ENCODE results near the gene ESYT2.

The ESYT2 gene

DNA sequence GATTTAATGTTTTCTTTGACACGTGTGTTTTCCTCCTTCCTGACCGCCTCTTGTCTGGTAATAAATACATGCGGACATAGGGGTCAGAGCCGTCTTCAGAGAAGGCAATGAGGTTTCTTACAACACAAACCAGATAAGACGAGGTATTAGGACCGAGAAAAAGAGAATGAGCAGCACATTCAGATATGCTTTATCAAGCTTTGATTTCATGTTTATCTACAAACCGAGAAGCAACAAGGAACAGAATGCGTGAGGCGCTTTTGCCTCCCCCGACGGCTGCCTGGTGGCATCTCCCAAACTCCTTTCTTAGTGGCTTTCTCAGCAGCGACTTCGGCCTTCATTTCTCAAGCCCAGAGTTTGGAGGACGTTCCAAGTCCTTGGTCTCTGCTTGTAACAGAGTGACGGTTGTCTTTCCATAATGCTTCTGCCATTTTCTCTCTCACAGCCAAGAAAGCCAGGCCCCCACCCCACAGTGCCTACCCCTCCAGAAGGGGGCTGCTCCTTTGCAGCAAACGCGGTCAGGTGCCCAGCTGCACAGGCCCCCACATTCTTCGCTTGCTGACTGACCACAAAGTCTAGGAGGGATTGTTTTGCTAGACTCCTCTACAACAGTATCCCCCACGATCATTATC lies 92.1 kb downstream of the ESYT2 start:
- DNase-seq (ENCODE audit: extremely low spot score), result no peak
- ChIA-PET CTCF (interaction anchor here (1.0 to 1.2 kb wide), 2 partner anchors 13 to 16 kb away, joined by 4 read pairs; no protein-coding TSS in a partner anchor), POLR2A (interaction anchor here (0.6 kb wide), 1 partner anchor 11 kb away, joined by 3 read pairs; no protein-coding TSS in a partner anchor)
- TF ChIP-seq, protein P1, sequence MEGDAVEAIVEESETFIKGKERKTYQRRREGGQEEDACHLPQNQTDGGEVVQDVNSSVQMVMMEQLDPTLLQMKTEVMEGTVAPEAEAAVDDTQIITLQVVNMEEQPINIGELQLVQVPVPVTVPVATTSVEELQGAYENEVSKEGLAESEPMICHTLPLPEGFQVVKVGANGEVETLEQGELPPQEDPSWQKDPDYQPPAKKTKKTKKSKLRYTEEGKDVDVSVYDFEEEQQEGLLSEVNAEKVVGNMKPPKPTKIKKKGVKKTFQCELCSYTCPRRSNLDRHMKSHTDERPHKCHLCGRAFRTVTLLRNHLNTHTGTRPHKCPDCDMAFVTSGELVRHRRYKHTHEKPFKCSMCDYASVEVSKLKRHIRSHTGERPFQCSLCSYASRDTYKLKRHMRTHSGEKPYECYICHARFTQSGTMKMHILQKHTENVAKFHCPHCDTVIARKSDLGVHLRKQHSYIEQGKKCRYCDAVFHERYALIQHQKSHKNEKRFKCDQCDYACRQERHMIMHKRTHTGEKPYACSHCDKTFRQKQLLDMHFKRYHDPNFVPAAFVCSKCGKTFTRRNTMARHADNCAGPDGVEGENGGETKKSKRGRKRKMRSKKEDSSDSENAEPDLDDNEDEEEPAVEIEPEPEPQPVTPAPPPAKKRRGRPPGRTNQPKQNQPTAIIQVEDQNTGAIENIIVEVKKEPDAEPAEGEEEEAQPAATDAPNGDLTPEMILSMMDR (IDR thresholded peaks at IDR 0.05; ENCODE audit: control extremely low read depth, extremely low read depth, low read depth, missing control alignments), result no peak

DNA sequence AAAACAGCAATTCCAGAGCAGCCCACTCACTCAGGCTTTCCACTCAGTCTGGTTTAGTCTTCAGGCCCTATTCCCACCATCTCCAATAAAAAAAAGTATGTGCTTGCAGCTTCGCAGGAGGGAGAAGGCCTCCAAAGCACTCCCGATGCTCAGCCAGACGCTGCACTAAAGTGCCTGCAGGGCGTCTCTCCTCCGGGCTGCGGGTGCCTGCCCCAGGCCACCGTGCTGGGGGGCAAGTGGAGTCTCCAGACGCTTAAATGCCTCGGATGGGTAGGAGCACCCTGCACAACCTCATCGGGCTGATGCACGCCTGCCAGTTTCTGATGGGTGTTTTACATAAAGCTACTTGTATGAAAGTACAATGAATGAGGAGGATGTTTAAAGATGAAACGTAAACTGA lies 93.4 kb downstream of the ESYT2 start:
- TF ChIP-seq, protein P1 (IDR thresholded peaks at IDR 0.05; ENCODE audit: control extremely low read depth, extremely low read depth, low read depth, missing control alignments), result no peak
- CTCF ChIA-PET, result interaction anchor here (1.2 kb wide), 1 partner anchor 17 kb away, joined by 4 read pairs; no protein-coding TSS in a partner anchor
- DNase-seq (ENCODE audit: extremely low spot score), result no peak
- POLR2A ChIA-PET, result no interaction called here

DNA sequence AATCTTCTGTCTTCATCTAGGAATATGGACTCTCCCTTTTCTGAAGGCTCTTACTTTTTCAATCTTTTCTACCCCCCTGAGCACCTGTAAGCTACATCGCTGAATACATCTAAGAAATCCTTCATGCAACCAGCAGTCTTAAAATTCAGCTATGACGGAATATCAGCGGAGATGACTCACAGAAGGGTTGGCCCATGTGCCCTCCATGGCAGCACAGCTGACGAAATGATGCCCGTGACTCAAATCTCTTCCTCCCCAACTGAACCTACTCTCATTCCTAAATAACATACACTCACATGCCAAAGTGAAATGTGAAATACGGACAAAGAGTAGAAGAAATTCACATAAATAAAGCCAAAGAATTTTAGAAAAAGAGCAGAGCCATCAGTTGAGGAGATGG lies 94.4 kb downstream of the ESYT2 start:
- CTCF ChIA-PET, result no interaction called here
- TF ChIP-seq, protein P1 (IDR thresholded peaks at IDR 0.05; ENCODE audit: control extremely low read depth, extremely low read depth, low read depth, missing control alignments), result no peak
- no peak for DNase-seq (ENCODE audit: extremely low spot score)
- POLR2A ChIA-PET, result interaction anchor here (0.5 kb wide), 1 partner anchor 18 kb away, joined by 5 read pairs; no protein-coding TSS in a partner anchor

DNA sequence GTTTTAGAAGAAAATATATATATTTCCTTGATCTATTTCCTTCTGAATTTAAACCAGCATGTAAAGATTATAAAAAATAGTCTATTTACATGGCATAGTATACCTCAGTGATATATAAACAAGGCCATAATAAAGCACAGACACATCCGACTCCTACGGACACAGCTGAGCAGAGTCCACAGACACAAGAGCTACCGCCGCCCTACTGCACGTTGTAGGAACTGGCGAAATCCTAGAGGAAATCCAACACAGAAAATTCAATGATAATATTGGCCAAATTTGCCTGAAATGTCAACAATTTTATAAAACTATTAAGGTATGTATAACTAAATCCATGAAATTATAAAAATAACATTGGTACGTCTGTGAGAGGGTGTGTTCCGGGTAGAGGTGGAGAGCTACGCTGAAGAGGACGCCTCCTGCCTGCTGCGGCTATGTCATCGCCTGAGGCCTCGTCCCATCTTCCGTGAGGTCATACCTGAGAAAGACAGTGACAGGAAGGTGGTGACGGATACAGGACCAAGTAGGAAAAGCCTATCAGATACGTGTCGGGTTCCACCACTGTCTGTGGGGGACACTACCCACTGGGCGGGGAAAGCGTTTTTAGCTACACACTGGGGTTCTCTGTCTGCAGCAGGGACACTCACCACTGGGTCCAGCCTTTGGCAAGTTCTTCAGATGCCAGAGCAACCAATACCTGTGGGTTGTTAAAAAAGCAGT lies 95.4 kb downstream of the ESYT2 start:
- DNase-seq (ENCODE audit: extremely low spot score), result no peak
- ChIA-PET POLR2A (interaction anchor here (0.5 kb wide), 1 partner anchor 19 kb away, joined by 5 read pairs; no protein-coding TSS in a partner anchor), CTCF (interaction anchor here (1.0 to 2.4 kb wide), 5 partner anchors 9 to 31 kb away, joined by 3 to 8 read pairs (median 5); no protein-coding TSS in a partner anchor)
- TF ChIP-seq, protein P1 (IDR thresholded peaks at IDR 0.05; ENCODE audit: control extremely low read depth, extremely low read depth, low read depth, missing control alignments), result no peak

DNA sequence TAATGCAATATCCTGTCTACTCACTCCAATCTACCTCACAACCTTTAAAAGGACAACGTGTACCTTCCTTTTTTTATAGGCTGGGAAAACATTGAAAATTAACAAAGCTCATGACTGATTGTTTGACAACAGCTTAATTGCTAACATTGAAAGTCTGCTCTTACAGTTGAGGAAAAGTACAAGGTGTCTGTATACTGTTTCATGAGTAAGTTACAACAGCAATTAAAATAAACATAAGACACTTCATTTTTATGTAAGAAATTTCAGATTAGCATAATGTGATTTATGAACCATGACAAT lies 96.1 kb downstream of the ESYT2 start:
- CTCF ChIA-PET, result interaction anchor here (1.0 to 2.4 kb wide), 7 partner anchors 9 to 227 kb away, joined by 3 to 8 read pairs (median 3); no protein-coding TSS in a partner anchor
- TF ChIP-seq, protein P1 (IDR thresholded peaks at IDR 0.05; ENCODE audit: control extremely low read depth, extremely low read depth, low read depth, missing control alignments), result no peak

DNA sequence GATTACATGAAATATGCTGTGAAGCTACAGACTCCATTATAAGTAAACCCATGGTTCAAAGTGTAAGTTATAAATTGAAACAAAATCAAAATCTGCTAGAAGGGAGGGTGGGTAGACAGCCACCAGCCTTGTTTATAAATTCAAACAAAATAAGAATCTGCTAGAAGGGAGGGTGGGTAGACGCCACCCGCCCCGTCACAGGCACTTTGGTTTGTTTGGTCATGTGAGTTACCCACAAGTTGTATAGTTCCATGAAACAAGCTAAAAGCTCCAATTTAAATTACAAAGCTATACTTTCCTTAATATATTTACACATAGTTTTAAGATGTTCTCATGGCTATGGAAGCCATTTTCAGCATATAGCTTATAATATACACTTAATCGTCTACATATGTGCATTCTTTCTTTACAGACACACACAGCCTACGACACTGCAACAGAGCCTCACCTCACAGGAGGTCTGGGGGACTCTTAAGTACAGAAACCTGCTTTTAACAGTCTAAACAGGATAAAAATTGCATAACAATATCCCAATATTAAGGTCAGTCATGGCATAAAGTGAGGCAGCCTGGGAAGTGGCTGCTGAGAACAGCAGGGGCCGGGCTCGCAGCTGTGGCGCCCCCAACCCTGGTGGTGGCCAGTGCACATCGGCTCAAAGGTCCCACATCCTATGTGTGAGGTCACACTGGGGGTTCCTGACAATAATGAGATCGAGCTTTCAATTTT lies 96.7 kb downstream of the ESYT2 start:
- TF ChIP-seq, protein P1 (IDR thresholded peaks at IDR 0.05; ENCODE audit: control extremely low read depth, extremely low read depth, low read depth, missing control alignments), result no peak
- no peak for DNase-seq (ENCODE audit: extremely low spot score)
- CTCF ChIA-PET, result interaction anchor here (1.0 to 2.4 kb wide), 7 partner anchors 10 to 228 kb away, joined by 3 to 8 read pairs (median 3); no protein-coding TSS in a partner anchor
- POLR2A ChIA-PET, result no interaction called here

More for the DNA sequence above, 96.1 kb downstream of the ESYT2 start:
- no peak for DNase-seq (ENCODE audit: extremely low spot score)
- POLR2A ChIA-PET, result no interaction called here
